HG03469 (cell line): Measurements from ENCODE around the gene RABGAP1L.
"Not testable (repeated sequence)": the region's sequence is repeated elsewhere in the genome, so short reads cannot be mapped to it uniquely, and the experiment has no call there.

Source experiments
- ATAC-seq: cut with Tn5 transposase; IDR thresholded peaks from one replicate; pipeline ENCODE4 v1.9.1; 2021; ENCODE audit warnings: mild to moderate bottlenecking, moderate library complexity, moderate number of reproducible peaks; ENCODE audit not compliant: unreplicated experiment

RABGAP1L gene

DNA sequence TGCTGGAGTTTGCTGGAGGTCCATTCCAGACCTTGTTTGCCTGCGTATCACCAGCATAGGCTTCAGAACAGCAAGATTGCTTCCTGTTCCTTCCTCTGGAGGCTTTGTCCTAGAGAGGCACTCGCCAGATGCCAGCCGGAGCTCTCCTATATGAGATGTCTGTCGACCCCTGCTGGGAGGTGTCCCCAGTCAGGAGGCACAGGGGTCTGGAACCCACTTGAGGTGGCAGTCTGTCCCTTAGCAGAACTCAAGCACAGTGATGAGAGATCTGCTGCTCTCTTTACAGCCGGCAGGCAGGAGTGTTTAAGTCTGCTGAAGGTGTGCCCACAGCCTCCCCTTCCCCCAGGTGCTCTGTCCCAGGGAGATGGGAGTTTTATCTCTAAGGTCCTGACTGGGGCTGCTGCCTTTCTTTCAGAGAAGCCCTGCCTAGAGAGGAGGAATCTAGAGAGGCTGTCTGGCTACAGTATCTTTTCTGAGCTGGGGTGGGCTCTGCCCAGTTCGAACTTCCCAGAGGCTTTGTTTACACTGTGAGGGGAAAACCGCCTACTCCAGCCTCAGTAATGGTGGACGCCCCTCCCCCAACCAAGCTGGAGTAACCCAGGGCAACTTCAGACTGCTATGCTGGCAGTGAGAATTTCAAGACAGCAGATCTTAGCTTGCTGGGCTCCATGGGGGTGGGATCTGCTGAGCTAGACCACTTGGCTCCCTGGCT, 493.4 kb downstream of the RABGAP1L start:
- ATAC-seq, result no peak

DNA sequence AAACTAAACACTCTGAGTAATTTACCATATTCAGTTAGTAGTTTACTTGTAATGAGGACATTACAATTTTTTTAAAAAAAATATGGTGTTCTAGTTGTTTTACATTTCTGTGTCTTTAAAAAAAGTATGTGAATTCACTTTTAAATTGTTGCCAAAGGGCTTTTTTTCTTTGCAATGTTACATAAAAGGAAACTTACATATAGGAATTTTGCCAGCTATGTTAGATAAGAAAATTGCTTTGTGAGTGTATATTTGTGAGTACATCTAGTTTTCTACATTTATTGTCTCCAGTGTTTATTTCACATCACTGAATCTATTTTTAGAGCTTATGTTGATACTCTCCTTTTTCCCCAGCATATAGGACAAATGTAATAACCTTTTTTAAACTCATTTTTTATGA, 495.2 kb downstream of the RABGAP1L start:
- ATAC-seq, result no peak

DNA sequence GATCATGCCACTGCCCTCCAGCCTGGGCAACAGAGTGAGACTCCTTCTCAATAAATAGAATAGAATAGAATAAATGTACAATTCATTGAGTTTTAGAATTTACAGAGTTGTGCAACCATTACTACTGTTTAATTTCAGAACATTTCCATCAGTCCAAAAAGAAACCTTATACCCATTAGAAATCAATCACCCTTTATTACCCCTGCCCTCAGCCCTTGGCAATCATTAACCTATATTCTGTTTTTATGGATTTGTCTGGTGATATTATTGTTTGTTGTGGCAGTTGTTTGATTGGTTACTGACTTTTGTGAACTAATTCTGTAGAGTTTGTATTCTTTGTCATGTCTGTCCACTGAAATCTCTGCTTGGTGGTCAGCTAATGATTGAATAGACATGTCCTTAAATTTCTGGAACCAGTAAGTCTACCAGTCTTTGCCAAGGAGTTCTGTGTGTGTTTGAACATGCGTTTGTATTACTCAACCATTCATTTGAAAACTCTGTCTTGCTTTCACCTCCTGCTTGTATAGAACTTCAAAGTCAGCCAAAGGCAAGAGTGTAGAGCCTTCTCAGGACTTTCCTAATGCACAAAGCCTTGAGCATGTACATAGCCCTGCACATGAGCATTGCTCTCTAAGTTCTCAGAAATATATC, 497.2 kb downstream of the RABGAP1L start:
- no peak for ATAC-seq

DNA sequence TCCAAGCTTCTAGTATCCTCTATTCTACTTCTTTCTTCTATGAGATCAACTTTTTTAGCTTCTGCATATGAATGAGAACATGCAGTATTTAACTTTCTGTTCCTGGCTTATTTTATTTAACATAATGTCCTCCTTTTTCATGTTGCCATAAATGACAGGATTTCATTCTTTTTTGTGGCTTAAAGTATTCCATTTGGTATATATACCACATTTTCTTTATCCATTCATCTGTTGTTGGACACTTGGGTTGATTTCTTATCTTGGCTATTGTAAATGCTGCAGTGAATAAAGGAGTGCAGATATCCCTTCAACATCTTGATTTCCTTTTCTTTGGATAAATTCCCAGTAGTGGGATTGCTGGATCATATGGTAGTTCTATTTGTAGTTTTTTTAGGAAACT, 498.1 kb downstream of the RABGAP1L start:
- no peak for ATAC-seq

DNA sequence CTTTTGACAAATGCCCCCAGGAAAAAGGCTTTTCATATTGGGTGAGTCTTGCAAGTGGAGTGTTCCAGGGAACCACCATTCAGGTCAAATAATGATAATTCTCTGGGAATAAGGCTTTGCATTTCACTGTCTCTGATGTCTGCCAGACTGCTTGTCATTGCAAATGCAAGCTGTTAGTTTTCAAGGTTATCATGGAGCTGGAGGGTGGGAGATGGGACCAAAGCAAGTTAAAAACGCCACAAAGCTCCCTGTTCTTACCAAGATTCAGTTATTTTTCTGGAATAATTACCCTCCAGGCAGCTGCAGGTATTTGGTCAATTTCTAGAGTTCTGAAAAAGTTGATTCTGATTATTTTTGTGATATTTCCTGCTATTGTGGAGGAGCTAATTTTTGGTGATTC, 498.6 kb downstream of the RABGAP1L start:
- no peak for ATAC-seq

DNA sequence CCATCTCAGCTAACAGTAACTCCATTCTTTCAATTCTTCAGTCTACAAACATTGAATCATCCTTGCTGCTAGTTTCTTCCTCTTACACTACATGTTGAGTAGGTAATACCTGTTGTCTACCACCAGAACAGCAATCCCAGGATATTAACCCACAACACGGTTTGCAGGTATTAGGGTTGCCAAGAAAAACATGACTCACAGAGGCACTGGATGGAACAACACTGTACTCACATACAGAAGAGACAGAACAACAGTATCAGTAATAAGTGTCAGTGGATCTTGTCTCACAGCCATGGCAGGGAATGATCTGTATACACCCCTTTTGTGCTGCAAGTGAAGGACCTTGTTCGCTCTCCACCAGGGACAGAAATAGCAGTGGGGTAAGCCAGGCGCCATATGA, 500.5 kb downstream of the RABGAP1L start:
- ATAC-seq, result no peak

DNA sequence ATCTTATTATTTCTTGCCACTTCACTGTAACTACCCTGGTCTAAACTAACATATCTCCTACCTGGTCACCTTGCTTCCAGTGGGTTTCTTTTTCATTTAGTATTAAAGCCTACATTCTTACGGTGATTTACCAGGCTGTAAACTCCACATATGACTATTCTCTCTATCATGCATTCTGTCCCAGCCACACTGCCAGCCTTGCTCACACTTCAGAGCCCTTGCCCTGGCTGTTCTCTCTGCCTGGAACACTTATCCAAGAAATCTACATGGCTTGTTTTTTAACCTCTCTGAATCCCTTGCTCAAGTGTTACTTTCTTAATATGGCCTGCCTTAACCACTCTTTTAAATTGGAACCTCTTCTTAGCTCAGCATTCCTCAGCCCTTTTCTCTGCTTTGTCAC, 501.2 kb downstream of the RABGAP1L start:
- no peak for ATAC-seq

DNA sequence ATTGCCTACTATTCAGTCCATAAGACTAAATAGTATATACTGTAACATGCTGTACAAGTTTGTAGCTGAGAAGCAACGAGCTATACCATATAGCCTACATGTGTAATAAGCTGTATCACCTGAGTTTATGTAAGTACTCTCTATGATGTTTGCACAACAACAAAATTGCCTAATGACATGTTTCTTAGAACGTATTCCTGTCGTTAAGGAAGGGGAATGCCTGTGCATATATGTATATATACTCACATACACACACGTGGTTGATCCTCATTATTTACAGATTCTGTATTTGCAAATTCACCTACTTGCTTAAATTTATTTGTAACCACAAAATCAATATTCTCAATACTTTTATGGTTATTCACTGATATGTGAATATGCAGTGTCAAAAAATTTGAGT, 504.0 kb downstream of the RABGAP1L start:
- no peak for ATAC-seq

DNA sequence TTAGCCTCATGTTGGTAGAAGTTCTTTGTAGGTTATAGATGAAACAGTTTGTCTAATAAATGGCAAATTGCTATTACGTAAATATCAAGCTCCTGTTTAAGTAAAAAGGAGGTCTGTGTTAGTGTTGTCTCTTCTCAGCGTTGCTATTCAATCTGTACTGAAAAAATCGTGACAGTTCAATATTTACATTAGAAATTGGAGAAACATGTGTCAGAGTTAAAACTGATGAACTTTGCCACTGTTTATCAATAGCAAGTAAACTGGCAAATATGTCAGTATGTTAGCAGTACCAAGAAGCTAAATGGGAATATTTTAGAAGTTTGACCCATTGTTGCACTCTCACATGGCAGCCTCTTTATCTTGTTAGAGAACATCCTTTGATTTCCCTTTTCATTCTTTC, 506.9 kb downstream of the RABGAP1L start:
- ATAC-seq, result no peak

DNA sequence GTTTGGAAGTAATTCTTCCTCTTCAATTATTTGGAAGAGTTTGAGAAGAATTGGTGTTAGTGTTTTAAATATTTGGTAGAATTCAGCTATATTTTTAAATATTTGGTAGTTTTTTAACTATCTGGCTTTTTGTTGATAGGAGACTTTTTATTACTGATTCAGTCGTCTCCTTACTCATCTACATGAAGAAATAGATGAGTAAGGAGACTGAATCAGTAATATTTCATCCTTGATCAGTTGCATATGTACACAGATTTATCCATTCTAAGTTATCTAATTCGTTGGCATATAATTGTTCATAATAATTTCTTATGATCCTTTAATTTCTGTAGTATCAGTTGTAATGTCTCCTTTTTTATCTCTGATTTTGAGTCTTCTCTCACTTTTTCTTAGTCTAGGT, 512.5 kb downstream of the RABGAP1L start:
- ATAC-seq, result no peak

DNA sequence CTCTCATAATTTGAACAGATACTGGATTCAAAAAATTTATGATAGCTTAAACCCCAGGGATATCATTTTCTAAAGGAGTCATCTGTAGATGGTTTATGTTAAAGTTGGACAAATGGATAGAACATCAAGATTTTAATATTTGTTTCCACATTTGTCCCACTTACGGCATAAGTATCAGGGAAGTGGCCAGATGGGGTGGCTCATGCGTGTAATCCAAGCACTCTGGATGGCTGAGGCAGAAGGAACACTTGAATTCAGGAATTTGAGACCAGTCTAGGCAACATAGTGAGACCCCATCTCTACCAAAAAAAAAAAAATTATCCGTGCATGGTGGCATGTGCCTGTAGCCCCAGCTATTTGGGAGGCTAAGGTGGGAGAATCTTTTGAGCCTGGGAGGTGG, 517.5 kb downstream of the RABGAP1L start:
- no peak for ATAC-seq

DNA sequence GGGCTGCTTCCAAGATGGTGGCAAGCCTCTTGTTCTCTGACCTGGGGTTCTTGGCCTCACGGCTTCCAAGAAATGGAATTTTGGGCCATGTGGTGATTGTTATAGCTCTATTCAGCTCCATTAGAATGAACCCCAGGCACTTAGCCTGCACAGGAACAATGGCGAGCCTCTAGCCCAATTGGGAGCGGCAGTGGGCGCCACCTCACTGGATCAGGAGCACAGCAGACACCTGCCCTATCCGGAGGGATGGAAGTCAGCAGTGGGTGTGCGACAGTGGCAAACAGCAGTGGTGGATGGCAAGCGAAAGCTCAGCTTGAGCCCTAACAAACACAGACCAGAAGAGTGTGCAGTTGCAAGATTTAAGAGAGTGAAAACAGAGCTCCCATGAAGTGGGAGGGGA, 519.3 kb downstream of the RABGAP1L start:
- ATAC-seq, result no peak

DNA sequence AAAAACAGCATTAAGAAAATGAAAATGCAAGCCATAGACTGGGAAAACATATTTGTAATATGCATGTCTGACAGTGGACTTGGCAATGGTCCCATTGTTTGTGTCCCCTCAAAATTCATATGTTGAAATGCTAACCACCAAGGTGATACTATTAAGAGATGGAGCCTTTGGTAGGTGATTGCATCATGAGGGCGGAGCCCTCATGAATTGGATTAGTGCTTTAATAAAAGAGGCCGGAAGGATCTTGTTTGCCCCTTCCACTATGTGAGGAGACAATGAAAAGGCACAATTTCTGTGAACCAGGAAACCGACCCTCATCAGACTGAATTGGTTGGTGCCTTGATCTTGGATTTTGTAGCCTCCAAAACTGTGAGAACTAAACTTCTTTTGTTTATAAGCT, 520.8 kb downstream of the RABGAP1L start:
- ATAC-seq, result no peak

DNA sequence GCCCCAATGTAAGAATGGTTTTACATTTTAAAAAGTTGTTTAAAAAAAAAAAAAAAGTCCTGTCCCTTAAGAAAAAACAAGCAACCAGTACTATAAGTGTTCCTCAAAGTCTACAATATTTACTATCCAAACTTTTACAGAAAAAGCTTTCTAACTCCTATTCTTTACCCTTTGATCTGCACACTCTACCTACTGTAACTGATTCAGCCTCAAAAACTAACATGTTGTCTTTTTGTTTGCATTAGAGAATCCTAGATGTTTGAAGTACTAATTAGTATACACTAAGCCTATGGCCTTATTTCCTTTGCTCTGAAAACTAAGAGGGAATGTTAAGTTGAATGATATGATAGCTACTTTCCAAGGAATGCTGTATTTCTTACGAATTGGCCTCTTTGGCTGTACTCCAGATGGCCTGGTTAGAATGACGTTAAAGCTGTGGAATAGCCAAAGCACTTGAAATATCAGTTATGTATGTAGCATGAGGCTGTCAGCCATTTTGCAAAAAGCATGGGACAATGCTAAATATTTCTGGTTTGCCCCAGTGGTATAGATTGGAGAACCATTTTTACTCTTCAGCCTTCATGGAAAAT, 523.2 kb downstream of the RABGAP1L start:
- ATAC-seq, result no peak

DNA sequence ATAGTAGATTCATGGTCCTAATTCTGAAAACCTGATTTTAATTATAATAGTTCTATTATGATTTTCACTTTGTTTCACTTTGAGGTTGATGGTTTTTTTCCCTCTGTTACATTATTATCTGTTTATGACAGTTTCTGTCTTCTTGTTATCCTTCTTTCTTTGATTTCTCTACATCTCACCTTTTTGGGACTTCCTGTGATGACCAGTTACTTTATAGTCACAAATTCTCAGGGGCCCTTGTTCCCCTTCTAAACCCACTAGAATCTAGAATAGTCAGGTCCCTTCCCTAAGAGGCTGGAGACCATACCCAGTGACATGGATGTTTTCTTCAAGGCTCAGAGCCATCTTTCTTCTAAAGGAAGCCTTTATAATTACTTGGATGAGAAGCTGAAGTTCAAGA, 526.9 kb downstream of the RABGAP1L start:
- no peak for ATAC-seq

DNA sequence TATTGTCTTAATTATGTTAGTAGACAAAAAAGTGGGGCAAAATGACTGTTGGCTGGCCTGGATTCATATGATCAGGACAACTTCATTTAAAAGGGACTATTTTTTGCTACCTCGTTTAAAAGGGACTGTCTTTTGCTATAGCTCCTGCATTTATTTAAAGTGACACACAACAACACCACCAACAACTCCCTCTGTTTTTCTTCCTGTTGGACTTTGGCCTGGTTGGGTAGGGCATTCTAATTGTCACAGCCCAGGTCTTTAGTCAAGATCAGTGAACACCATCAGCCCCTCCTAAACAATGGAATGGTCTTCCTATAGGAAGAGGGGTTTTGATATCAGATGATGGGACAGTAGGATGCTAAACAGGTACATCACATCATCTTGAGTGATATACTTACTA, 530.2 kb downstream of the RABGAP1L start:
- ATAC-seq, result no peak

DNA sequence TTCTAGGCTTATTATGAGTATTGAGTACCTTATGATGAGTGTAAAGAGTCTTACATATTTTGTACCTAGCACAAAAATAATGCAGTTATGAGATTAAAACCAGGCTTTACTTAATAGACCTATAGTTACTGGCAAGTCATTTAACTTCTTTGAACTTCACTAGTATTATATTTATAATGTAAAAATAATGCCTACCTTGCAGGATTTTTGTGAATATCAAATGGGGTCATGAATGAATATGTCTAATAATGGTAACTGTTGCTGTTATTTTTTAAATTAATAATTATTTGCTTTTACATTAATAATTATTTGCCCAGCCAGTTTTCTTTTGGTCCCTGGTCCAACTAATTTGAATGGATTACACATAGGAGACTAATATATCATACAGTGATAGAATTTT, 530.9 kb downstream of the RABGAP1L start:
- no peak for ATAC-seq

DNA sequence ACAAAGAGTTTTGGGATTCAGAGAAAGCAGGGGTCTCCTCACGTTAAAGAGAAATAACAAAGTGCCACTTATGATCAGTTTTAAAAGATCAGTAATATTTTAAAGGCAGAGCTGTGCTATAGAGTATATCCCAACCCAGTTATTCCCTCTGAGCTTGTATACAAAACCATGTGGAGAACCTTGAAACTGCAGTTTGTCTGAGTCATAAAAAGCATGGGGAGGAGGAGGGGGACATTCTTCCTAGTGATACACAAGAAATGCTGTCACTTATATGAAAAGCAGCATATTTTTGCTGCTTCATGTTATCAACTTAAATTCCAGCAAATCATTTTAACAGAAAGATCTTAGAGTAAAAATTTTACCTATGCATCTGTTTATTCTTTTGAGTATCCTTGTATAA, 533.0 kb downstream of the RABGAP1L start:
- no peak for ATAC-seq

DNA sequence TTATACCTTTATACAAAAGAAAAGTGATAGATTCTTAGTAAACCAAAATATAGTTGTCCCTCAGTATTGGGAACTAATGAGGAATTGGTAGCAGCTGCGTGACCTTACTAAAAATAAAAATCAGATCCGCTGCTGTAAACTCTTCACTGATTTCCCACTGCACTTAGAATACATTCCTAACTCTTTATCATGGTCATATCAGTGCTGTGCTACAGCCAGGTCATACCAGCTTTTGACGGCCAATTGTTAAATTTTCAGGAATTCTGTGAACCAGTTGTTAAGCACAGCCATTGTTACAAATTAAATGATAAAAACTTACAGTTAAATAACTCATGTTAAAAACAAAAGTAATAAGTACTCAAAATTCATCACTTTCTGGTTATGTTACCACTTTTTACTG, 533.8 kb downstream of the RABGAP1L start:
- no peak for ATAC-seq

DNA sequence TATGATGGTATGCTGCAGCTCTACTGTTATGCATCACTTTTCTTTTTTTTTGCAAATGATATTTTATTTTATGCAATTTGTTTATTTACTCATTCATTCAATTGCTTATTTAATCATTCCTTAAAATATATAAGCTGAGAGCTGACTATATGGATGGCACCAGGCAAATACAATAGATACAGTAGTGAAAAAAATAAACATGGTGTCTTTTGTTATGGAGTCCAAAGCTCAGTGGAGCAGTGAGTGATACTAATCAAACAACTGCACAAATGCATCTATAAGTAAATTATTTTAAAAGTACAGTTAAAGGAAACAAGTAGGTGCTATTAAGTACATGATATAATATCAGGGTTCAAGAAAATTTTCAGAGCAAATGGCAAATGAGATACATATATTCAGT, 534.2 kb downstream of the RABGAP1L start:
- not testable (repeated sequence) for ATAC-seq

DNA sequence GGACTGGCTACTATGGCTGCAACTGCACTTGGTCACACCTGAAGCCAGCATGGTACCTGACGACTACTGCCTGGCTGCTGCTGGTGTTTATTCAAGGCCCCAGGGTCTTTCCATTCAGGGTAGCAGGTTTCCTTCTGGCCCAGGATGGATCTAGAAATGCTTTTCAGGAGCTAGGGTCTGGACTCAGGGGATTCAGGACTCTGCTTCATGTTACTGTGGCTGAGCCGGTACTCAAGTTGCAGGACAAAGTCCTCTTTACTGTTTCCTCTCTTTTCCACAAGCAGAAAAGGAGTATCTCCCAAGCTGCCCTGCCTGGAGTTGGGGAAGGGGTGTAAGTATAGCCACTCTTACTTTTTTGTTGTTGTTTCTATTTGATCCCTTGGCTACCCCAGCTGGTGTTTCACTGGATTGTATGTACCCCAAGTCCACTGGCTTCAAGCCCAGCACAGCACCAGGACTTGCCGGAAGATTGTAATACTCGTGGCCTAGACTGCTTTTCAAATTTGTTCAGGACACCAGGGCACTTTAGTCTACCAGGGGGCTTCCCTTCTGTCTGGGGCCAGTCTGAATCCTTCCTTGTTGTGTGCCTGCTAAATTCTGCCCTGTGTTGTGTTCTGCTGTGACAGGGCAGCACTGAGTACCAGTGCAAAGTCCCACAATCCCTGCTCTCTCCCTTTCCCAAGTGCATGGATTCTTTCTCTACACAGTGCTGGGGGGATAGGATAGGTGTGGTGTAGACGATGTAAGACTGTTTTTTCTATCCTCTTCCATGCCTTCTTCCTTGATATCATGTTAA, 536.9 kb downstream of the RABGAP1L start:
- no peak for ATAC-seq

DNA sequence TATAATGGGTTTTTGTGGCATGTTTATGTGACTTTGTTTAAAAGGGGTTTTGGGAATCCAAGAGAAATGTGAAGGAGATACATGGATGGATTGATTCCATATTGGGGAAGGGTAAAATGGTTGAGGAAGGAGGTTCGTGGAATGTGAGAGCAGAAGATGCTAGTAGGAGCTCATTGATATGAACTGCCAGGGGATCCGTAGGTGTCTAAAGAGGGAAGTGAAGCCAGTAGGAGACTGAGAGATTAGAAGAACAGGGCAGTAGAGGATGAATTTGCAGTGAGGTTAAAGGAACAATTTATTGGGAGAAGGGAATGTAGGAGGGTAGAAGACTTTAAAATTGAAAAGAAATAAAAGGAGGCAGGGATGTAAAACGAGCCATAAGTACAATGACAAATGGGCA, 541.0 kb downstream of the RABGAP1L start:
- no peak for ATAC-seq
